ENCODE measurements around the gene DNAI1.

Gene DNAI1

DNA sequence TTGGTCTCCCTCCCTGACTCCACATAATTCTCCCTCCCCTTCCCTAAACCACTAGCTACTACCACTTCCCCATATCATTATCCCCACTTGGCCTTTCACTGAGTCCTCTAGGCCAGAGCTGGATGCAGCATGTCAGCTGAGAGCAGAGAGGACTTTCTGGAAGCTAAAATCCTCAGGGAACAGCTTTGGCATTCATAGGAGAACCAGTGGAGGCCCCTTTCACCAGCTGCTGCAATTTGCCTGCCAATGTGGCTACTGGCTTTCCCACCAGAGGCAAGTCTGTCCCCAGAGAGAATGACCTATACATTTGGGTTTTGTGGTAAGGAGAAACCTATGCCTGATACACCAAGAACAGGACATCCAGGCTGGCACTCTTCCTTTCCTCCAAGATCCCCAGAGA lies 14.6 kb upstream of the DNAI1 start (continued):
- TF ChIP-seq, protein P1, sequence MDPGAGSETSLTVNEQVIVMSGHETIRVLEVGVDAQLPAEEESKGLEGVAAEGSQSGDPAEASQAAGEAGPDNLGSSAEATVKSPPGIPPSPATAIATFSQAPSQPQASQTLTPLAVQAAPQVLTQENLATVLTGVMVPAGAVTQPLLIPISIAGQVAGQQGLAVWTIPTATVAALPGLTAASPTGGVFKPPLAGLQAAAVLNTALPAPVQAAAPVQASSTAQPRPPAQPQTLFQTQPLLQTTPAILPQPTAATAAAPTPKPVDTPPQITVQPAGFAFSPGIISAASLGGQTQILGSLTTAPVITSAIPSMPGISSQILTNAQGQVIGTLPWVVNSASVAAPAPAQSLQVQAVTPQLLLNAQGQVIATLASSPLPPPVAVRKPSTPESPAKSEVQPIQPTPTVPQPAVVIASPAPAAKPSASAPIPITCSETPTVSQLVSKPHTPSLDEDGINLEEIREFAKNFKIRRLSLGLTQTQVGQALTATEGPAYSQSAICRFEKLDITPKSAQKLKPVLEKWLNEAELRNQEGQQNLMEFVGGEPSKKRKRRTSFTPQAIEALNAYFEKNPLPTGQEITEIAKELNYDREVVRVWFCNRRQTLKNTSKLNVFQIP (CRISPR knock-in tag; IDR thresholded peaks at IDR 0.05; ENCODE audit: borderline replicate concordance, low read depth), result no peak
- no peak for TF ChIP-seq BACH2 (CRISPR knock-in tag; IDR thresholded peaks at IDR 0.05; ENCODE audit: borderline replicate concordance)
- TF ChIP-seq ISL1 (CRISPR knock-in tag; IDR thresholded peaks at IDR 0.05), result no peak
- TF ChIP-seq, protein P2, sequence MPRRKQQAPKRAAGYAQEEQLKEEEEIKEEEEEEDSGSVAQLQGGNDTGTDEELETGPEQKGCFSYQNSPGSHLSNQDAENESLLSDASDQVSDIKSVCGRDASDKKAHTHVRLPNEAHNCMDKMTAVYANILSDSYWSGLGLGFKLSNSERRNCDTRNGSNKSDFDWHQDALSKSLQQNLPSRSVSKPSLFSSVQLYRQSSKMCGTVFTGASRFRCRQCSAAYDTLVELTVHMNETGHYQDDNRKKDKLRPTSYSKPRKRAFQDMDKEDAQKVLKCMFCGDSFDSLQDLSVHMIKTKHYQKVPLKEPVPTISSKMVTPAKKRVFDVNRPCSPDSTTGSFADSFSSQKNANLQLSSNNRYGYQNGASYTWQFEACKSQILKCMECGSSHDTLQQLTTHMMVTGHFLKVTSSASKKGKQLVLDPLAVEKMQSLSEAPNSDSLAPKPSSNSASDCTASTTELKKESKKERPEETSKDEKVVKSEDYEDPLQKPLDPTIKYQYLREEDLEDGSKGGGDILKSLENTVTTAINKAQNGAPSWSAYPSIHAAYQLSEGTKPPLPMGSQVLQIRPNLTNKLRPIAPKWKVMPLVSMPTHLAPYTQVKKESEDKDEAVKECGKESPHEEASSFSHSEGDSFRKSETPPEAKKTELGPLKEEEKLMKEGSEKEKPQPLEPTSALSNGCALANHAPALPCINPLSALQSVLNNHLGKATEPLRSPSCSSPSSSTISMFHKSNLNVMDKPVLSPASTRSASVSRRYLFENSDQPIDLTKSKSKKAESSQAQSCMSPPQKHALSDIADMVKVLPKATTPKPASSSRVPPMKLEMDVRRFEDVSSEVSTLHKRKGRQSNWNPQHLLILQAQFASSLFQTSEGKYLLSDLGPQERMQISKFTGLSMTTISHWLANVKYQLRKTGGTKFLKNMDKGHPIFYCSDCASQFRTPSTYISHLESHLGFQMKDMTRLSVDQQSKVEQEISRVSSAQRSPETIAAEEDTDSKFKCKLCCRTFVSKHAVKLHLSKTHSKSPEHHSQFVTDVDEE (CRISPR knock-in tag; IDR thresholded peaks at IDR 0.05), result no peak
- TF ChIP-seq, protein P3, sequence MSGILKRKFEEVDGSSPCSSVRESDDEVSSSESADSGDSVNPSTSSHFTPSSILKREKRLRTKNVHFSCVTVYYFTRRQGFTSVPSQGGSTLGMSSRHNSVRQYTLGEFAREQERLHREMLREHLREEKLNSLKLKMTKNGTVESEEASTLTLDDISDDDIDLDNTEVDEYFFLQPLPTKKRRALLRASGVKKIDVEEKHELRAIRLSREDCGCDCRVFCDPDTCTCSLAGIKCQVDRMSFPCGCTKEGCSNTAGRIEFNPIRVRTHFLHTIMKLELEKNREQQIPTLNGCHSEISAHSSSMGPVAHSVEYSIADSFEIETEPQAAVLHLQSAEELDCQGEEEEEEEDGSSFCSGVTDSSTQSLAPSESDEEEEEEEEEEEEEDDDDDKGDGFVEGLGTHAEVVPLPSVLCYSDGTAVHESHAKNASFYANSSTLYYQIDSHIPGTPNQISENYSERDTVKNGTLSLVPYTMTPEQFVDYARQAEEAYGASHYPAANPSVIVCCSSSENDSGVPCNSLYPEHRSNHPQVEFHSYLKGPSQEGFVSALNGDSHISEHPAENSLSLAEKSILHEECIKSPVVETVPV (CRISPR knock-in tag; IDR thresholded peaks at IDR 0.05), result no peak

DNA sequence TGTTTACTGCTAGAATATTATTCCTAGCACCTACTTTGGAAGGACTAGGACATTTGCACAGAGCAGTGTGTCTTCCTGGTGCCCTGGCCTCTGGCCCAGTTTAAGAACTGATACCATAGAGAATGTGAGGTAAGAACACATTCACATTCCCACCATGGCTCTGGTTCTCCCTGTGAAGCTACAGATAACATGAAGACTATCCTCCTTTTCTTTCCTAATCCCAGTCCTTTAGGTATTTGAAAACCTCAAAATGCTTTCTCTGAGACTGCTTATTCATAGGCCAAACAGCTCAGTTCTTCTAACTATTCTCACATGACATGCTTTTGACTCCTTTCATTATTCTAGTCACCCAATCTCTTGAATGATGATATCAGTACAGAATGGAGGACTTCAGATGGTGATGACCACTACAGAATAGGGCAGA lies 12.1 kb upstream of the DNAI1 start:
- ATAC-seq, result no peak; the same call in 2 of the 3 replicates
- TF ChIP-seq CSDC2 (CRISPR knock-in tag; IDR thresholded peaks at IDR 0.05) (no peak), BACH2 (CRISPR knock-in tag; IDR thresholded peaks at IDR 0.05; ENCODE audit: borderline replicate concordance) (no peak), RARB (CRISPR knock-in tag; IDR thresholded peaks at IDR 0.05) (no peak), ESRRG (CRISPR knock-in tag; IDR thresholded peaks at IDR 0.05) (no peak), PPARA (CRISPR knock-in tag; IDR thresholded peaks at IDR 0.05; ENCODE audit: borderline replicate concordance) (no peak), GLIS3 (CRISPR knock-in tag; IDR thresholded peaks at IDR 0.05) (no peak), ZNF70 (CRISPR knock-in tag; IDR thresholded peaks at IDR 0.05) (no peak), ZNF8 (CRISPR knock-in tag; IDR thresholded peaks at IDR 0.05) (no peak), ZC3H10 (CRISPR knock-in tag; IDR thresholded peaks at IDR 0.05) (no peak), ARNTL (CRISPR knock-in tag; IDR thresholded peaks at IDR 0.05; ENCODE audit: borderline replicate concordance, low read depth) (no peak), ISL1 (CRISPR knock-in tag; IDR thresholded peaks at IDR 0.05) (no peak), ZFP3 (CRISPR knock-in tag; IDR thresholded peaks at IDR 0.05) (no peak), TOX (CRISPR knock-in tag; IDR thresholded peaks at IDR 0.05; ENCODE audit: borderline replicate concordance) (no peak), ZFP30 (CRISPR knock-in tag; IDR thresholded peaks at IDR 0.05) (no peak)
- TF ChIP-seq, protein P3 (CRISPR knock-in tag; IDR thresholded peaks at IDR 0.05), result no peak
- TF ChIP-seq, protein P1 (CRISPR knock-in tag; IDR thresholded peaks at IDR 0.05; ENCODE audit: borderline replicate concordance, low read depth), result no peak
- TF ChIP-seq, protein P2 (CRISPR knock-in tag; IDR thresholded peaks at IDR 0.05), result no peak

DNA sequence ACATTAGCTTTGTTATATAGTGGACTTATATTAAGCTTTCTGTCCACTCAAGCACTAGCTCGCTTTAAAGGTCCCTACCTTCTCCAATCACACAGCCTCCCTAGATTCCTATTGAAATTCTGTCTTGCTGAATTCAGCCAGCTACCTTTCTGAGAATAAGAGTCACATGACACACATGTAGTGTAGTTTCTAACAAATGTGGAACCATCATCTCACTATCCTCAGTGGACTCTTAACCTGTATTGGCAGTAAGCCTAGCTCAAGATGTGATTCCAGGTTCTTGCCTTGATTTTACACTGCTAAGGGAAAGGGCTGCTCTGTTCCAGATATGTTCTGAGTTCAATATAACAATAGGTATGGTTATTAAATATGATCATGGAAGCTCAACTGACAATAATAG lies 11.7 kb upstream of the DNAI1 start:
- no peak for ATAC-seq
- TF ChIP-seq ZFP30 (CRISPR knock-in tag; IDR thresholded peaks at IDR 0.05) (no peak), ZFP3 (CRISPR knock-in tag; IDR thresholded peaks at IDR 0.05) (no peak), ISL1 (CRISPR knock-in tag; IDR thresholded peaks at IDR 0.05) (no peak), ARNTL (CRISPR knock-in tag; IDR thresholded peaks at IDR 0.05; ENCODE audit: borderline replicate concordance, low read depth) (no peak), OSR1 (CRISPR knock-in tag; IDR thresholded peaks at IDR 0.05) (no peak), RARB (CRISPR knock-in tag; IDR thresholded peaks at IDR 0.05) (no peak)
- TF ChIP-seq, protein P2 (CRISPR knock-in tag; IDR thresholded peaks at IDR 0.05), result no peak

Data from SK-N-SH treated with all-trans-retinoic acid at 6 μM for 48 hours (cell line).